Endothelial cell of umbilical vein (primary cell): Measurements from ENCODE around the gene PLEKHG3. TPM values are rescaled to one million over a fixed set of nuclear protein-coding genes. Genes with fewer than 3 reads are reported as not detected.

Experiments used
- BruUV-seq: library from RNA; stranded (reverse); fragments of 400-500 nt; replicated peaks from 2 replicates; lab custom pipeline; 2021; lab: Mats Ljungman, UMichigan
- CTCF ChIA-PET: fragments of 300-600, 350-600 bp; sonication (Branson Sonifier 250); formaldehyde crosslinking; loops from one replicate; lab custom pipeline; 2021; ENCODE audit warnings: antibody characterized with exemption, inconsistent platforms; lab: Charles Lee
- POLR2A ChIA-PET: fragments of 300-600, 350-600 bp; sonication (Branson Sonifier 250); formaldehyde crosslinking; loops from one replicate; lab custom pipeline; 2021; ENCODE audit warnings: antibody characterized with exemption, inconsistent platforms; lab: Charles Lee
- DNase-seq: peaks from one replicate; pipeline ENCODE4 v3.0.0-alpha.2; 2011; ENCODE audit warnings: low read depth, low spot score
- FAIRE-seq: peaks from 2 replicates; lab custom pipeline; 2011; peaks lifted over from hg19 to GRCh38; lab: Jason Lieb, UNC
- H2AFZ ChIP-seq: 2 replicates; pipeline ENCODE4 v1.6.0; 2012; ENCODE audit warnings: low read depth, low read length, control low read depth, inconsistent platforms
- H3K27ac ChIP-seq: 2 replicates; pipeline ENCODE4 v1.5.1; 2011; ENCODE audit warnings: low read depth, mild to moderate bottlenecking, control low read depth, low read length, moderate library complexity; ENCODE audit not compliant: insufficient read depth
- H3K27me3 ChIP-seq, 2 experiments: 2 replicates each; pipeline versions ENCODE4 v1.6.0 to v1.6.1; 2011; ENCODE audit warnings: low read length in 2 of 2, mixed read lengths in 1 of 2; ENCODE audit not compliant: control insufficient read depth in 2 of 2, insufficient read depth in 2 of 2
- H3K36me3 ChIP-seq, 2 experiments: 2 replicates in 1 of 2; 3 replicates in 1 of 2; pipeline ENCODE4 v1.5.1; 2011; ENCODE audit warnings: low read length in 2 of 2, mild to moderate bottlenecking in 1 of 2, moderate library complexity in 1 of 2; ENCODE audit not compliant: control insufficient read depth in 2 of 2, insufficient read depth in 2 of 2; ENCODE audit errors: extremely low read depth in 1 of 2
- H3K4me1 ChIP-seq: 3 replicates; pipeline ENCODE4 v1.5.1; 2011; ENCODE audit warnings: mild to moderate bottlenecking, low read length; ENCODE audit not compliant: control insufficient read depth, insufficient read depth; ENCODE audit errors: extremely low read depth
- H3K4me2 ChIP-seq: 2 replicates; pipeline ENCODE4 v1.6.1; 2011; ENCODE audit warnings: low read length, control low read depth, mixed read lengths; ENCODE audit not compliant: insufficient read depth
- H3K4me3 ChIP-seq, 3 experiments: fragments of 200-600 bp in 1 of 3; sonication (generic), shearing (Covaris generic) in 1 of 3; replicated peaks in 1 of 3; 2 replicates each; pipeline ENCODE4 v1.5.1; 2011 to 2016; ENCODE audit warnings: control low read depth in 3 of 3, low read length in 3 of 3, mild to moderate bottlenecking in 2 of 3, inconsistent platforms in 1 of 3, low read depth in 1 of 3, moderate library complexity in 1 of 3; ENCODE audit not compliant: insufficient read depth in 1 of 3
- H3K79me2 ChIP-seq: 2 replicates; pipeline ENCODE4 v1.6.0; 2012; ENCODE audit warnings: low read length, inconsistent platforms; ENCODE audit not compliant: control insufficient read depth, insufficient read depth
- H3K9ac ChIP-seq: replicated peaks from 2 replicates; pipeline ENCODE3; 2011; ENCODE audit warnings: low read length, control low read depth; ENCODE audit not compliant: insufficient read depth; ENCODE audit errors: extremely low read depth
- H3K9me1 ChIP-seq: replicated peaks from 3 replicates; pipeline ENCODE4 v1.6.0; 2011; ENCODE audit warnings: mild to moderate bottlenecking, low read length; ENCODE audit not compliant: control insufficient read depth, insufficient read depth; ENCODE audit errors: extremely low read depth
- H3K9me3 ChIP-seq: replicated peaks from 2 replicates; pipeline ENCODE4 v1.5.1; 2012; ENCODE audit warnings: low read length, inconsistent platforms; ENCODE audit not compliant: control insufficient read depth, insufficient read depth
- H4K20me1 ChIP-seq: replicated peaks from 2 replicates; pipeline ENCODE3; 2011; ENCODE audit warnings: mild to moderate bottlenecking, low read length; ENCODE audit not compliant: control insufficient read depth, insufficient read depth; ENCODE audit errors: extremely low read depth
- CTCF ChIP-seq, 2 donors: IDR thresholded peaks; 1 replicate in 1 of 2; 2 replicates in 1 of 2; pipeline ENCODE4 v1.5.1; 2011; ENCODE audit warnings: low read length in 2 of 2, mild to moderate bottlenecking in 2 of 2, moderate library complexity in 2 of 2, control low read depth in 1 of 2, inconsistent platforms in 1 of 2, low read depth in 1 of 2; ENCODE audit not compliant: insufficient read depth in 1 of 2; ENCODE audit errors: extremely low read depth in 1 of 2
- EZH2 ChIP-seq: IDR thresholded peaks from 2 replicates; pipeline ENCODE4 v1.6.1; 2012; ENCODE audit warnings: borderline replicate concordance, low read depth, mild to moderate bottlenecking, moderate library complexity, low read length, inconsistent platforms; ENCODE audit not compliant: severe bottlenecking
- FOS ChIP-seq: IDR thresholded peaks from 2 replicates; pipeline ENCODE4 v1.6.1; 2011; ENCODE audit warnings: mild to moderate bottlenecking, low read length, moderate library complexity, borderline replicate concordance; ENCODE audit not compliant: insufficient read depth
- GATA2 ChIP-seq: IDR thresholded peaks from 2 replicates; pipeline ENCODE4 v1.7.0; 2011; ENCODE audit warnings: low read depth, mild to moderate bottlenecking, moderate library complexity, mixed read lengths, low read length; ENCODE audit not compliant: insufficient read length, insufficient read depth
- JUN ChIP-seq: IDR thresholded peaks from 2 replicates; pipeline ENCODE4 v1.6.1; 2011; ENCODE audit warnings: borderline replicate concordance, low read depth; ENCODE audit not compliant: insufficient read length, insufficient read depth
- MAX ChIP-seq: IDR thresholded peaks from 2 replicates; pipeline ENCODE4 v1.6.1; 2011; ENCODE audit not compliant: insufficient read depth, insufficient read length
- POLR2A ChIP-seq: IDR thresholded peaks from 2 replicates; pipeline ENCODE4 v1.6.1; 2012; ENCODE audit warnings: low read depth, mild to moderate bottlenecking, control low read depth, low read length
- POLR2AphosphoS5 ChIP-seq: IDR thresholded peaks from 2 replicates; pipeline ENCODE4 v1.6.1; 2012; ENCODE audit warnings: low read depth, mild to moderate bottlenecking, control low read depth, low read length, moderate library complexity; ENCODE audit not compliant: insufficient read depth
- dilution Hi-C: fragments of 300-500 bp; cut with MboI; formaldehyde crosslinking; loops from one replicate; pipeline ENCODE4 v1.15.0; 2019; ENCODE audit warnings: low sequenced_read_pairs; ENCODE audit not compliant: extremely low pct_ligation_motif_present
- intact Hi-C: fragments of 100-400 bp; cut with micrococcal nuclease; formaldehyde crosslinking; loops from one replicate; pipeline ENCODE4 v1.10.0; 2022
- polyA plus RNA-seq, 4 experiments: library from polyadenylated mRNA; depleted of rRNA in 3 of 4; stranded (reverse) in 3 of 4; unstranded in 1 of 4; fragments of >200 nt; gene quantifications; 2 replicates each; pipeline versions ENCODE4 v1.2.1 to v1.2.3, GENCODE V29; 2011 to 2012; ENCODE audit warnings: missing spikeins in 1 of 4
- total RNA-seq: library from RNA; stranded (reverse); gene quantifications from 2 replicates; pipeline ENCODE4 v1.2.3, GENCODE V29; 2021

PLEKHG3 gene
- total and polyA plus RNA-seq, 2 donors (not counting 3 experiments of a cell fraction or from before 2014, with no cell fraction given) = 6.6 to 8.0 TPM

- Histone ChIP-seq H3K9me1 (no peaks in the 10 kb centered on the region), H3K4me2 (no peak overlapping the region), H3K79me2 (no peaks in the 10 kb centered on the region), H4K20me1 (no peaks in the 10 kb centered on the region), H3K9me3 (no peaks in the 10 kb centered on the region), H3K9ac (no peak overlapping the region), H3K36me3 (no peaks in the 10 kb centered on the region), H3K27me3 (peaks cover 2 to 8% of the 10 kb centered on the region in 2 experiments), H3K27ac (no peak overlapping the region), H3K4me1 (no peaks in the 10 kb centered on the region), H3K4me3 (no peak overlapping the region), H2AFZ (no peak overlapping the region)
- CTCF ChIA-PET = interaction anchor here (5.1 kb wide), 1 partner anchor 89 kb away, joined by 56 read pairs; no protein-coding TSS in a partner anchor
- no TSS peak for BruUV-seq
- FAIRE-seq (no peak), DNase-seq (no peak)
- intact Hi-C loops (no loop called here), dilution Hi-C loops (no loop called here)
- TF ChIP-seq EZH2 (no peak), JUN (no peak), GATA2 (no peak), POLR2AphosphoS5 (no peak), POLR2A (no peak)
- POLR2A ChIA-PET = no interaction called here
Measured at GRCh38 chr14:64676410-64677008, 27.7 kb upstream of the PLEKHG3 start.

GRCh38 chr14:64680013-64680713 lies 24.1 kb upstream of the PLEKHG3 start:
- H3K9ac ChIP-seq = no peak overlapping the region
- H3K36me3 ChIP-seq = no peaks in the 10 kb centered on the region
- TF ChIP-seq GATA2 (no peak), POLR2A (no peak), MAX (no peak), POLR2AphosphoS5 (no peak), JUN (no peak), CTCF (IDR thresholded peaks at IDR 0.05; ENCODE audit: extremely low read depth in 1 of 2, insufficient read depth in 1 of 2, low read depth in 1 of 2, low read length in 2 of 2) (no peak), FOS (no peak)
- H3K27ac ChIP-seq = no peak overlapping the region
- dilution Hi-C loops (no loop called here), intact Hi-C loops (no loop called here)
- H3K9me3 ChIP-seq = no peaks in the 10 kb centered on the region
- ChIA-PET CTCF (interaction anchor here (1.0 to 2.2 kb wide), 3 partner anchors 13 to 85 kb away, joined by 3 to 8 read pairs (median 3); no protein-coding TSS in a partner anchor), POLR2A (no interaction called here)
- no peaks in the 10 kb centered on the region for H3K79me2 ChIP-seq
- H3K27me3 ChIP-seq = peaks cover 0 to 5% of the 10 kb centered on the region in 2 experiments
- BruUV-seq = no TSS peak
- no peaks in the 10 kb centered on the region for H4K20me1 ChIP-seq
- FAIRE-seq (no peak), DNase-seq (no peak)
- H3K9me1 ChIP-seq = no peaks in the 10 kb centered on the region
- H3K4me1 ChIP-seq = no peaks in the 10 kb centered on the region
- H3K4me3 ChIP-seq = no peak overlapping the region
- no peak overlapping the region for H2AFZ ChIP-seq
- no peak overlapping the region for H3K4me2 ChIP-seq
